GM10266 (cell line): Measurements from ENCODE around the gene CBX1.
A peak's percentile ranks its signal among the peaks of the same experiment; 100 is the strongest.
"Not testable (repeated sequence)": the region's sequence is repeated elsewhere in the genome, so short reads cannot be mapped to it uniquely, and the experiment has no call there.

Source experiments
- DNase-seq: peaks from one replicate; pipeline ENCODE4 v3.0.0; 2012; ENCODE audit errors: extremely low spot score
- TF ChIP-seq, protein P1 (sequence below): IDR thresholded peaks from 2 replicates; pipeline ENCODE4 v1.5.1; 2012; ENCODE audit warnings: mild to moderate bottlenecking, low read depth; ENCODE audit not compliant: control insufficient read depth, insufficient read depth; ENCODE audit errors: missing control alignments

CBX1 gene

DNA sequence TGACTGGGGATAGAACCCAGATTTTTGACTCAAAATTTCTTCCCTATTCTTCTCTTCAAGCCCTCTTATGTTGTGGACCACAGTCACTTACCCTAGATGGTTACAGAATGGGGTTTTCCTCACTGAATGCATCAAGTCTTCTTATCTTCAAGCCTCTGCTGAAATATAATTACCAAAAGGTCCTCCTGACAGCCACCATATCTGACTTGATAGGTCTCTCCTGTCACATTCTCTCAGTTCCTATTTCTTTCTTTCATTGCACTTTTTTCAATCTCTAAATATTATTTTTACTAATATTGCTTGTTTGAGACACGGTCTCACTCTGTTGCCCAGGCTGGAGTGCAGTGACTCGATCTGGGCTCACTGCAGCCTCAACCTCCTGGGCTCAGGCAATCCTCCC lies 62.6 kb downstream of the CBX1 start:
- no peak for DNase-seq
- TF ChIP-seq, protein P1, sequence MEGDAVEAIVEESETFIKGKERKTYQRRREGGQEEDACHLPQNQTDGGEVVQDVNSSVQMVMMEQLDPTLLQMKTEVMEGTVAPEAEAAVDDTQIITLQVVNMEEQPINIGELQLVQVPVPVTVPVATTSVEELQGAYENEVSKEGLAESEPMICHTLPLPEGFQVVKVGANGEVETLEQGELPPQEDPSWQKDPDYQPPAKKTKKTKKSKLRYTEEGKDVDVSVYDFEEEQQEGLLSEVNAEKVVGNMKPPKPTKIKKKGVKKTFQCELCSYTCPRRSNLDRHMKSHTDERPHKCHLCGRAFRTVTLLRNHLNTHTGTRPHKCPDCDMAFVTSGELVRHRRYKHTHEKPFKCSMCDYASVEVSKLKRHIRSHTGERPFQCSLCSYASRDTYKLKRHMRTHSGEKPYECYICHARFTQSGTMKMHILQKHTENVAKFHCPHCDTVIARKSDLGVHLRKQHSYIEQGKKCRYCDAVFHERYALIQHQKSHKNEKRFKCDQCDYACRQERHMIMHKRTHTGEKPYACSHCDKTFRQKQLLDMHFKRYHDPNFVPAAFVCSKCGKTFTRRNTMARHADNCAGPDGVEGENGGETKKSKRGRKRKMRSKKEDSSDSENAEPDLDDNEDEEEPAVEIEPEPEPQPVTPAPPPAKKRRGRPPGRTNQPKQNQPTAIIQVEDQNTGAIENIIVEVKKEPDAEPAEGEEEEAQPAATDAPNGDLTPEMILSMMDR = no peak

DNA sequence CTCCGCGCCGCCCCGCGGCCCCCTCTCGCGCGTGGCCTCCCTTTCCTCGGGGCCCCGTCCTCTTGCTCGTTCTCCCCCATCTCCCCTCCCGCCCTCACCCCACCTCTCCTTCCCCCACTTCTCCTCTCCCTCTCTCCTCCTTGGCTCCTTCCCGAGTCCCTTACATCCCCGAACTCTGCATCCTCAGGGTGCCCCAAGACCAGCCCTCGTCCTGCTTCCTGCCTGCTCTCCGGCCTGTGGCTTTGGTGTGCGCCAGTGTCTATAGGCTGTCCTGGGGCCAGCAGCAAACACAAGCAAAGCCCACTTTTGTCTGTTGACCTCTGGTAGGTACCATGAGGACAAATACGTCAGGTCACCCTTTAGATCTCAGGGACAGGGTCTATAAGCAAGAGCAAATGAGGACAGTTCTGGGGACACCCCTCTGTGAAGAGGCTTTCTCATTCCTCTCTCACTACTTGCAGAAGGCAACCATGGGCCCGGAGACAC lies 63.4 kb downstream of the CBX1 start:
- TF ChIP-seq, protein P1 = no peak
- no peak for DNase-seq

DNA sequence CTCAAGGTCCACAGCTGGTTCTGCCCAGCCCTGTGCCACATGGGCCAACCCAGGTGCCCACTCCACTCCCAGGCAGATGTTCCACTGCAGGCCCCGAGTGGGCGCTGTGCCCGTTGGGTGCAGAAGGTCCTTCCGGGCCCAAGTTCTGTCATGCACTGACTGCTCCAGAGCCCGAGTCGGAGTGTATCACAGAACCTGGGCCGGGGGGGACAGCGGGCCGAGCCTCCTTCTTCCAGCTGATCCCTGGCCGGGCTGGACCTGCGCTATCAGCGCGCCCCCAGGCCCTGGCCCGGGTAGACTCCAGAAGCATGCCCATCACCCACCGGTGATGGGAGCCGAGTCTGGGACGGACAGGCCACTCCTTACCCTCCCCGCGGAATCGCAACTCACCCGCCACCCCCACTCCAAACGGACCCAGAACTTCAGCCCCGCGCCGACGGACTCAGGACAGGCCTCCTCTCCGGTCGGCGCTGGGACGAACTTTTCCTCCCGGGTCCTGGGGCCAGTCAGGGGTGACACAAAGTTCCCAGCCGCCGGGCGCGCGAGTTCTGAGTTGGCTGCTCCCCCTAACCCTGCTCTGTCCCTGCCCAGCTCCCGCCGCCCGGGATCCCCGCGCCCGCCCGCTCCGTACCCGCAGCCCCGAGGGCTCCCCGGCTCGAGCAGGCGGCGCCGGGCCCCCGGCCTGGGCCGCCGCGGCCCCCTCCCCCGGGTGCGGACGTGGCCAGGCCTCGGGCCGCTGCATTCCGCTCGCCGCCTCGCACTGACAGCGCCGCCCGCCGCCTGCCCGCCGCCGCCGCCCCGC lies 64.0 kb downstream of the CBX1 start, which contains the start of gene COPZ2:
Gene COPZ2, minus strand, starts transcription at position 762 of the 802 bp plus-strand sequence. Its CDS starts 20 bp downstream, at position 742.
- TF ChIP-seq, protein P1 = peak; percentile 74
- peak; percentile 67 for DNase-seq

DNA sequence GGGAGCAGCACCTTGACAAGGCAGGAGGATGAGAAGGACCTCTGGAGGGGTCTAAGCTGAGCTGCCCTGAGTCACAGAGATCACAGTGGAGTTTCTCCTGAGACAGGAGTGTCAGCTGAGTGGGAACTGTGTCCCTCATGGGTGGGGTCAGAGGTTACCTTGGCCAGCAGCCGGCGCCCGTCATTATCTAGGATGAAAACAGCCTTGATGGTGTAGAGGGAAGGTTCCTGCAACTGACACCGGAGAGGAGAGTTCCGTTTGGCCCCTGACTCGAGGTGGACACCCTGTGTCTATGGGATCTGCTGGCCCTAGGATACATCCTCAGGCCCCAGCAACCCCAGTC lies 64.6 kb downstream of the CBX1 start:
- TF ChIP-seq, protein P1 = no peak
- no peak for DNase-seq

DNA sequence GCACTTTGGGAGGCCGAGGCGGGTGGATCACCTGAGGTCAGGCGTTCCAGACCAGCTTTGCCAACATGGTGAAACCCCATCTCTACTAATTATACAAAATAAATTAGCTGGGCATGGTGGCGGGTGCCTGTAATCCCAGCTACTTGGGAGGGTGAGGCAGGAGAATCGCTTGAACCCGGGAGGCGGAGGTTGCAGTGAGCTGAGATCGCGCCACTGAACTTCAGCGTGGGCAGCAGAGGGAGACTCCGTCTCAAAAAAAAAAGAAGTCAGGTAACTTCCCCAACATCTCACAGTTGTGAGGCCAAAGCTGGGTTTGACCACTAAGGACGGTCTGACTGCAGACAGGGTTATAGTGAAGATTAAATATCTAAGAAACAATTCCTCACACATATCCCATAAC lies 66.5 kb downstream of the CBX1 start:
- not testable (repeated sequence) for DNase-seq

DNA sequence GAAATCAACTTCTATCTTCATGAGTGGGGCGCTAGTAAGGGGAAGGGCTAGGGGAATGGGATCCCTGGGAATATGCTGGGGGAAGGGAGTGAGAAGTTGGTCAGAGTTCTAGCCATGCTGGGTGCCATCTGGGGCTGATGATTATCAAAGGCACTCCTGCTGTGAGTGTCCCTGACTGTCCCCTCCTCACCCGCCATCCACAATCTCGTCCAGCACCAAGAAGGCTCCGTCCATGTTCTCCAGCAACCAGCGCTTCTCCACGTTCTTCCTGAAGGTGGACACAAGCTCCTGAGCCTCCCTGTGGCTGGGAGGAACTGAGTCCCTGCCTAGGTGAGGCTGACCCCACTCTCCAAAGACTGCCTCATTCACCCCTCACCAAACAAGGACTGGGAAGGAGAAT lies 69.3 kb downstream of the CBX1 start:
- TF ChIP-seq, protein P1 = no peak
- DNase-seq = no peak

DNA sequence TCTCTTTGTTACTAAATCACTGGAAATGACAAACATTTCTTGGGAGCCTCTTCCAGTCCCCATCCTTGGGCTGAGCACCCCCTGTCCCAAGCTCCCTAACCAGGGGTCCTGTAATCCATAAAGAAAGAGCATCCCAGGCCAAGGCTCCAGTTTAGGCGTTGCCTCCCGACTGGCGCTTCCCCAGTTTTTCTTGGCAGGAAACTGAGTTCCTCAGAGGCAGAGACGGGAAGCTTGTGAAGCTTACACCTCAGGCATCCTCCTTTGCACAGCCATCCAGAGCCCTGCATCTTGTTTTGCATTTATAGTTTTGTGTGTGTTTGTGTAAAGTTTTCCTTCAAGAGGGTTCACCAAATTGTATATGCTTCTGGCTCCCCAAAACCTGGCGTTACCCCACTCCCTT lies 70.7 kb downstream of the CBX1 start:
- no peak for DNase-seq
- TF ChIP-seq, protein P1 = no peak
